ENCODE data around the gene ZNF396.

GRCh38 chr18:35424356-35424755 is 47.2 kb upstream of the ZNF396 start:
- TF ChIP-seq CTCF (IDR thresholded peaks at IDR 0.05) (no peak), EZH2 (IDR thresholded peaks at IDR 0.05; ENCODE audit: borderline replicate concordance, insufficient read depth, low read depth, low read length, poor library complexity, severe bottlenecking) (no peak)

Data from B cell (primary cell).